IMR-90 (cell line): ENCODE measurements around the gene CHMP1B. TPM values are rescaled to one million over a fixed set of nuclear protein-coding genes. Genes with fewer than 3 reads are reported as not detected.
A peak's percentile ranks its signal among the peaks of the same experiment; 100 is the strongest.

ENCODE experiments used
- ATAC-seq: fragments of 200-7000 bp; cut with Tn5 transposase; 2 replicates; pipeline ENCODE4 v1.9.1; 2020; ENCODE audit warnings: low read depth, mild to moderate bottlenecking, moderate library complexity
- BruUV-seq: library from RNA; stranded (reverse); fragments of 400-500 nt; replicated peaks from 2 replicates; lab custom pipeline; 2021; lab: Mats Ljungman, UMichigan
- CTCF ChIA-PET: fragments of 300-600 bp; formaldehyde crosslinking; extraction: SDS; loops from one replicate; lab custom pipeline; 2021; ENCODE audit warnings: antibody characterized with exemption; lab: Yijun Ruan, JAX
- POLR2A ChIA-PET: fragments of 300-600 bp; sonication (Branson Sonifier 250); formaldehyde crosslinking; loops from one replicate; lab custom pipeline; 2022; ENCODE audit warnings: antibody characterized with exemption; ENCODE audit not compliant: unreplicated experiment; lab: Charles Lee
- DNase-seq: peaks from one replicate; pipeline ENCODE4 v3.0.0; 2013
- H2AFZ ChIP-seq: replicated peaks from 2 replicates; pipeline ENCODE3; 2013; ENCODE audit warnings: low read length, mild to moderate bottlenecking; ENCODE audit not compliant: poor library complexity
- H2AK5ac ChIP-seq: 2 replicates; pipeline ENCODE4 v1.6.1; 2013; ENCODE audit warnings: low read depth, low read length, inconsistent platforms
- H2AK9ac ChIP-seq: replicated peaks from 2 replicates; pipeline ENCODE3; 2013; ENCODE audit warnings: mild to moderate bottlenecking, low read depth, low read length, moderate library complexity; ENCODE audit not compliant: poor library complexity
- H2BK120ac ChIP-seq: 2 replicates; pipeline ENCODE4 v1.6.1; 2013; ENCODE audit warnings: low read depth, low read length, inconsistent platforms
- H2BK15ac ChIP-seq: 3 replicates; pipeline ENCODE4 v1.6.1; 2013; ENCODE audit warnings: low read depth, low read length, inconsistent platforms
- H2BK20ac ChIP-seq: 2 replicates; pipeline ENCODE4 v1.6.1; 2013; ENCODE audit warnings: low read depth, mild to moderate bottlenecking, inconsistent platforms, low read length, moderate library complexity
- H2BK5ac ChIP-seq: 2 replicates; pipeline ENCODE4 v1.6.1; 2013; ENCODE audit warnings: mild to moderate bottlenecking, low read depth, low read length, inconsistent platforms; ENCODE audit not compliant: poor library complexity, severe bottlenecking
- H3K14ac ChIP-seq: replicated peaks from 2 replicates; pipeline ENCODE4 v1.6.1; 2013; ENCODE audit warnings: low read depth, low read length, inconsistent platforms
- H3K18ac ChIP-seq: 2 replicates; pipeline ENCODE4 v1.6.1; 2013; ENCODE audit warnings: low read depth, low read length, control low read depth
- H3K23ac ChIP-seq: 2 replicates; pipeline ENCODE4 v1.6.1; 2013; ENCODE audit warnings: low read depth, low read length, inconsistent platforms
- H3K27ac ChIP-seq: 2 replicates; pipeline ENCODE4 v1.5.1; 2013; ENCODE audit warnings: mild to moderate bottlenecking, control low read depth, low read length; ENCODE audit not compliant: insufficient read depth
- H3K27me3 ChIP-seq: 2 replicates; pipeline ENCODE4 v1.6.1; 2013; ENCODE audit warnings: low read length; ENCODE audit not compliant: control insufficient read depth, insufficient read depth
- H3K36me3 ChIP-seq: 2 replicates; pipeline ENCODE4 v1.6.1; 2013; ENCODE audit warnings: low read length, mixed read lengths; ENCODE audit not compliant: control insufficient read depth, insufficient read depth
- H3K4ac ChIP-seq: 2 replicates; pipeline ENCODE4 v1.6.1; 2013; ENCODE audit warnings: low read depth, low read length, inconsistent platforms
- H3K4me1 ChIP-seq: 2 replicates; pipeline ENCODE4 v1.6.1; 2013; ENCODE audit warnings: low read length, mixed read lengths; ENCODE audit not compliant: control insufficient read depth, insufficient read depth
- H3K4me2 ChIP-seq: 2 replicates; pipeline ENCODE4 v1.6.1; 2013; ENCODE audit warnings: low read depth, mild to moderate bottlenecking, control low read depth, low read length, moderate library complexity
- H3K4me3 ChIP-seq: 2 replicates; pipeline ENCODE4 v1.5.1; 2013; ENCODE audit warnings: low read depth, mild to moderate bottlenecking, control low read depth, low read length, moderate library complexity; ENCODE audit not compliant: insufficient read depth
- H3K56ac ChIP-seq: 2 replicates; pipeline ENCODE4 v1.6.1; 2013; ENCODE audit warnings: low read length, inconsistent platforms; ENCODE audit not compliant: insufficient read depth; ENCODE audit errors: extremely low read depth
- H3K79me1 ChIP-seq, 2 experiments: 2 replicates each; pipeline ENCODE4 v1.6.1; 2013; ENCODE audit warnings: low read length in 2 of 2, inconsistent platforms in 1 of 2, low read depth in 1 of 2
- H3K9ac ChIP-seq: 2 replicates; pipeline ENCODE4 v1.6.1; 2013; ENCODE audit warnings: low read depth, low read length, control low read depth
- H3K9me1 ChIP-seq: 2 replicates; pipeline ENCODE4 v1.6.1; 2013; ENCODE audit warnings: low read length, inconsistent platforms; ENCODE audit not compliant: insufficient read depth
- H3K9me3 ChIP-seq: 2 replicates; pipeline ENCODE4 v1.6.1; 2013; ENCODE audit warnings: low read length; ENCODE audit not compliant: control insufficient read depth, insufficient read depth
- H4K20me1 ChIP-seq: 2 replicates; pipeline ENCODE4 v1.6.1; 2013; ENCODE audit warnings: low read length, inconsistent platforms; ENCODE audit not compliant: insufficient read depth
- H4K5ac ChIP-seq: 2 replicates; pipeline ENCODE4 v1.6.1; 2013; ENCODE audit warnings: mild to moderate bottlenecking, low read depth, low read length, control low read depth
- H4K8ac ChIP-seq, 2 experiments: 2 replicates each; pipeline ENCODE4 v1.6.1; 2013; ENCODE audit warnings: low read depth in 2 of 2, low read length in 2 of 2, control low read depth in 1 of 2, inconsistent platforms in 1 of 2
- H4K91ac ChIP-seq: 2 replicates; pipeline ENCODE4 v1.6.1; 2013; ENCODE audit warnings: low read depth, low read length, inconsistent platforms; ENCODE audit not compliant: insufficient read depth
- BHLHE40 ChIP-seq: fragments of 150-350 bp; IDR thresholded peaks from 2 replicates; pipeline ENCODE4 v1.6.1; 2016; ENCODE audit warnings: mild to moderate bottlenecking, low read depth, low read length
- CEBPB ChIP-seq: IDR thresholded peaks from 2 replicates; pipeline ENCODE4 v1.6.1; 2012; ENCODE audit warnings: low read depth, low read length, improper control_type of control experiment
- CHD1 ChIP-seq: IDR thresholded peaks from 2 replicates; pipeline ENCODE4 v1.6.1; 2012; ENCODE audit warnings: low read depth, low read length, improper control_type of control experiment
- ELK1 ChIP-seq: fragments of 150-350 bp; IDR thresholded peaks from 2 replicates; pipeline ENCODE4 v1.6.1; 2016; ENCODE audit warnings: low read depth, mild to moderate bottlenecking, low read length, moderate library complexity, borderline replicate concordance
- FOS ChIP-seq: fragments of 150-350 bp; IDR thresholded peaks from 2 replicates; pipeline ENCODE4 v1.6.1; 2016; ENCODE audit warnings: low read depth, low read length
- MAFK ChIP-seq: IDR thresholded peaks from 2 replicates; pipeline ENCODE4 v1.6.1; 2012; ENCODE audit warnings: low read depth, low read length, improper control_type of control experiment
- MAZ ChIP-seq: IDR thresholded peaks from 2 replicates; pipeline ENCODE4 v1.6.1; 2012; ENCODE audit warnings: low read depth, mild to moderate bottlenecking, low read length, improper control_type of control experiment, moderate library complexity, borderline replicate concordance
- MXI1 ChIP-seq: IDR thresholded peaks from 2 replicates; pipeline ENCODE4 v1.6.1; 2012; ENCODE audit warnings: low read depth, mild to moderate bottlenecking, low read length, moderate library complexity, borderline replicate concordance
- NFE2L2 ChIP-seq: fragments of 150-350 bp; IDR thresholded peaks from 2 replicates; pipeline ENCODE4 v1.6.1; 2016; ENCODE audit warnings: low read depth, mild to moderate bottlenecking, low read length
- POLR2A ChIP-seq: IDR thresholded peaks from 2 replicates; pipeline ENCODE4 v1.6.1; 2012; ENCODE audit warnings: mild to moderate bottlenecking, low read depth, low read length
- RAD21 ChIP-seq: IDR thresholded peaks from 2 replicates; pipeline ENCODE4 v1.6.1; 2012; ENCODE audit warnings: low read length, improper control_type of control experiment
- RCOR1 ChIP-seq: IDR thresholded peaks from 2 replicates; pipeline ENCODE4 v1.6.1; 2012; ENCODE audit warnings: mild to moderate bottlenecking, low read length, improper control_type of control experiment; ENCODE audit not compliant: insufficient replicate concordance
- RFX5 ChIP-seq: IDR thresholded peaks from 2 replicates; pipeline ENCODE4 v1.8.0; 2012; ENCODE audit warnings: low read depth, mild to moderate bottlenecking, low read length, moderate library complexity
- SMC3 ChIP-seq: fragments of 150-350 bp; IDR thresholded peaks from 2 replicates; pipeline ENCODE4 v1.6.1; 2016; ENCODE audit warnings: low read depth, mild to moderate bottlenecking, antibody characterized with exemption, low read length, moderate library complexity
- WGBS, 2 experiments: methylation state at CpG; one replicate each; pipeline versions ENCODE4 v1.1.5 to v1.1.7; 2013; ENCODE audit warnings: missing lambda C conversion rate in 2 of 2; ENCODE audit not compliant: insufficient read length in 1 of 2; ENCODE audit errors: extremely low coverage in 2 of 2; 5-methylcytosine and 5-hydroxymethylcytosine counted together
- dilution Hi-C: fragments of 300-500 bp; cut with HindIII; formaldehyde crosslinking; loops from one replicate; pipeline ENCODE4 v1.14.3; 2018; ENCODE audit warnings: low sequenced_read_pairs; ENCODE audit not compliant: unreplicated experiment
- in situ Hi-C: fragments of 300-500 bp; cut with MboI; formaldehyde crosslinking; loops from 3 replicates; pipeline ENCODE4 v1.14.3; 2019; ENCODE audit warnings: low sequenced_read_pairs, inconsistent platforms, mixed read lengths
- intact Hi-C: fragments of 100-400 bp; cut with micrococcal nuclease; formaldehyde crosslinking; loops from 2 replicates; pipeline ENCODE4 v1.10.0; 2022
- polyA plus RNA-seq, 3 experiments: library from polyadenylated mRNA; depleted of rRNA; stranded (reverse); fragments of >200 nt; gene quantifications; 2 replicates each; pipeline ENCODE4 v1.2.3, GENCODE V29; 2012; ENCODE audit warnings: low replicate concordance in 1 of 3
- total RNA-seq: library from RNA; depleted of rRNA; stranded (reverse); fragments of >200 nt; gene quantifications from 2 replicates; pipeline ENCODE4 v1.2.3, GENCODE V29; 2012
- TF ChIP-seq, protein P1 (sequence below): fragments of 150-350 bp; IDR thresholded peaks from 2 replicates; pipeline ENCODE4 v1.6.1; 2017; ENCODE audit warnings: mild to moderate bottlenecking, antibody characterized with exemption, low read length, low read depth
- TF ChIP-seq, protein P2 (sequence below): conservative IDR thresholded peaks from 2 replicates; pipeline ENCODE4 v1.5.1; 2012; ENCODE audit warnings: mild to moderate bottlenecking, low read depth, low read length, improper control_type of control experiment

Gene CHMP1B
- total and polyA plus RNA-seq, 2 of the 4 experiments (the other 2 are of a cell fraction) = 21.1 to 39.4 TPM

GRCh38 chr18:11883153-11883552 is 31.9 kb downstream of the CHMP1B start:
- ChIA-PET CTCF (no interaction called here), POLR2A (interaction anchor here (0.8 kb wide), 1 partner anchor 11 kb away, joined by 6 read pairs; no protein-coding TSS in a partner anchor)
- H3K23ac ChIP-seq = no peak overlapping the region
- H3K4me3 ChIP-seq = no peak overlapping the region
- ATAC-seq (peak; percentile 80), DNase-seq (peak; percentile 41)
- in situ Hi-C loops (no loop called here), intact Hi-C loops (no loop called here), dilution Hi-C loops (no loop called here)
- no peak overlapping the region for H4K8ac ChIP-seq
- H2BK5ac ChIP-seq = no peak overlapping the region
- H3K56ac ChIP-seq = no peak overlapping the region
- no peaks in the 10 kb centered on the region for H3K4me1 ChIP-seq
- H3K9me1 ChIP-seq = peaks cover 10% of the 10 kb centered on the region
- peaks cover 24% of the 10 kb centered on the region for H3K36me3 ChIP-seq
- no peak overlapping the region for H3K14ac ChIP-seq
- H3K18ac ChIP-seq = no peak overlapping the region
- WGBS, 2 experiments = no CpG with 5 or more reads among the region's 1 CpG
- no peak overlapping the region for H2BK120ac ChIP-seq
- peak overlapping the region; percentile 30; the same call in 1 of the 2 replicates for H3K4me2 ChIP-seq
- H3K27me3 ChIP-seq = no peaks in the 10 kb centered on the region
- no peak overlapping the region for H3K9ac ChIP-seq
- no peak overlapping the region for H3K4ac ChIP-seq
- H2BK15ac ChIP-seq = no peak overlapping the region
- H4K91ac ChIP-seq = no peak overlapping the region
- H4K20me1 ChIP-seq = no peaks in the 10 kb centered on the region
- no peak overlapping the region for H2BK20ac ChIP-seq
- no peaks in the 10 kb centered on the region for H3K79me1 ChIP-seq
- no peak overlapping the region for H4K5ac ChIP-seq
- no peak overlapping the region for H2AK5ac ChIP-seq
- TF ChIP-seq ELK1 (no peak), MAFK (no peak), RAD21 (no peak), MAZ (no peak), BHLHE40 (no peak), NFE2L2 (no peak), POLR2A (no peak), RCOR1 (no peak), CHD1 (no peak), RFX5 (no peak), CEBPB (no peak), MXI1 (no peak), SMC3 (no peak), FOS (no peak)
- TF ChIP-seq, protein P1, sequence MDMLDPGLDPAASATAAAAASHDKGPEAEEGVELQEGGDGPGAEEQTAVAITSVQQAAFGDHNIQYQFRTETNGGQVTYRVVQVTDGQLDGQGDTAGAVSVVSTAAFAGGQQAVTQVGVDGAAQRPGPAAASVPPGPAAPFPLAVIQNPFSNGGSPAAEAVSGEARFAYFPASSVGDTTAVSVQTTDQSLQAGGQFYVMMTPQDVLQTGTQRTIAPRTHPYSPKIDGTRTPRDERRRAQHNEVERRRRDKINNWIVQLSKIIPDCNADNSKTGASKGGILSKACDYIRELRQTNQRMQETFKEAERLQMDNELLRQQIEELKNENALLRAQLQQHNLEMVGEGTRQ = no peak
- TF ChIP-seq, protein P2, sequence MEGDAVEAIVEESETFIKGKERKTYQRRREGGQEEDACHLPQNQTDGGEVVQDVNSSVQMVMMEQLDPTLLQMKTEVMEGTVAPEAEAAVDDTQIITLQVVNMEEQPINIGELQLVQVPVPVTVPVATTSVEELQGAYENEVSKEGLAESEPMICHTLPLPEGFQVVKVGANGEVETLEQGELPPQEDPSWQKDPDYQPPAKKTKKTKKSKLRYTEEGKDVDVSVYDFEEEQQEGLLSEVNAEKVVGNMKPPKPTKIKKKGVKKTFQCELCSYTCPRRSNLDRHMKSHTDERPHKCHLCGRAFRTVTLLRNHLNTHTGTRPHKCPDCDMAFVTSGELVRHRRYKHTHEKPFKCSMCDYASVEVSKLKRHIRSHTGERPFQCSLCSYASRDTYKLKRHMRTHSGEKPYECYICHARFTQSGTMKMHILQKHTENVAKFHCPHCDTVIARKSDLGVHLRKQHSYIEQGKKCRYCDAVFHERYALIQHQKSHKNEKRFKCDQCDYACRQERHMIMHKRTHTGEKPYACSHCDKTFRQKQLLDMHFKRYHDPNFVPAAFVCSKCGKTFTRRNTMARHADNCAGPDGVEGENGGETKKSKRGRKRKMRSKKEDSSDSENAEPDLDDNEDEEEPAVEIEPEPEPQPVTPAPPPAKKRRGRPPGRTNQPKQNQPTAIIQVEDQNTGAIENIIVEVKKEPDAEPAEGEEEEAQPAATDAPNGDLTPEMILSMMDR = no peak
- no peak overlapping the region for H2AK9ac ChIP-seq
- no TSS peak for BruUV-seq
- H3K27ac ChIP-seq = no peak overlapping the region; the same call in 1 of the 2 replicates
- no peak overlapping the region for H2AFZ ChIP-seq
- no peaks in the 10 kb centered on the region for H3K9me3 ChIP-seq
